ENCODE measurements around the gene CEP135. TPM values are rescaled to one million over a fixed set of nuclear protein-coding genes. Genes with fewer than 3 reads are reported as not detected.

Gene CEP135
- total RNA-seq, 1 experiment from 2014 or later = 15.3 TPM

DNA sequence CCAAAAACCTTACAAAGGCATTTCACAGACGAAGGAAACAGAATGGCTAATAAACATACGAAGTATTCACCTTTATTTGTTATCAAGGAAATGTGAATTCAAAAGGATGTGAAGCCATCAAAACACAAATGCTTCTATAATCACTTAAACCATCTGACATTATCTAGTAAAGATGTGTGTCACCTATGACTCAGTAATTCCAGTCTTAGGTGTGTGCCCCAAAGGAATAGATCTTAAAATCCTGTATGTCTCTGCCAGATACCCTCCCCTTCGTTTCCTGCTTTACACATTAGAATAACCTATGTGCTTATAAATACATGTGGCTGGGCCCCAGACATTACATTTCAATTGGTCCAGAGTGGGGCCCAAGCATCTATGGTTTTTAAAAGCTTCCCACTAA lies 41.8 kb upstream of the CEP135 start:
- POLR2A ChIA-PET (ENCODE audit: low non-redundant PET) = no interaction called here
- TF ChIP-seq EZH2 (IDR thresholded peaks at IDR 0.05; ENCODE audit: borderline replicate concordance, low read depth, low read length, poor library complexity, severe bottlenecking) (no peak), CTCF (conservative IDR thresholded peaks at IDR 0.05; ENCODE audit: low read depth, low read length) (no peak)
- intact Hi-C loops (cut with micrococcal nuclease; ENCODE audit: unreplicated experiment) = no loop called here
- H3K9me3 ChIP-seq (ENCODE audit: low read depth, low read length, poor library complexity, severe bottlenecking) = no peaks in the 10 kb centered on the region
- H3K4me3 ChIP-seq (ENCODE audit: low read depth, low read length, poor library complexity, severe bottlenecking) = no peak overlapping the region
- H3K27me3 ChIP-seq (replicated peaks; ENCODE audit: insufficient read depth, low read depth, low read length, poor library complexity) = no peaks in the 10 kb centered on the region
- H3K36me3 ChIP-seq (ENCODE audit: insufficient read depth, low read length, poor library complexity, severe bottlenecking) = no peaks in the 10 kb centered on the region
- no peak overlapping the region for H3K27ac ChIP-seq (ENCODE audit: low read depth, low read length, poor library complexity, severe bottlenecking)
- H3K4me1 ChIP-seq (ENCODE audit: insufficient read depth, low read length, poor library complexity, severe bottlenecking) = no peaks in the 10 kb centered on the region
- no TSS peak for BruUV-seq (replicated peaks)
- no peak for DNase-seq (ENCODE audit: low spot score)
- CTCF ChIA-PET = no interaction called here

- BruUV-seq (replicated peaks) = no TSS peak
- H3K9me3 ChIP-seq (ENCODE audit: low read depth, low read length, poor library complexity, severe bottlenecking) = no peaks in the 10 kb centered on the region
- H3K27ac ChIP-seq (ENCODE audit: low read depth, low read length, poor library complexity, severe bottlenecking) = no peak overlapping the region
- intact Hi-C loops (cut with micrococcal nuclease; ENCODE audit: unreplicated experiment) = no loop called here
- ChIA-PET POLR2A (ENCODE audit: low non-redundant PET) (no interaction called here), CTCF (no interaction called here)
- no peak for DNase-seq (ENCODE audit: low spot score)
- no peak overlapping the region for H3K4me3 ChIP-seq (ENCODE audit: low read depth, low read length, poor library complexity, severe bottlenecking)
- H3K27me3 ChIP-seq (replicated peaks; ENCODE audit: insufficient read depth, low read depth, low read length, poor library complexity) = no peaks in the 10 kb centered on the region
- TF ChIP-seq EZH2 (IDR thresholded peaks at IDR 0.05; ENCODE audit: borderline replicate concordance, low read depth, low read length, poor library complexity, severe bottlenecking) (no peak), CTCF (conservative IDR thresholded peaks at IDR 0.05; ENCODE audit: low read depth, low read length) (no peak)
- no peaks in the 10 kb centered on the region for H3K4me1 ChIP-seq (ENCODE audit: insufficient read depth, low read length, poor library complexity, severe bottlenecking)
- no peaks in the 10 kb centered on the region for H3K36me3 ChIP-seq (ENCODE audit: insufficient read depth, low read length, poor library complexity, severe bottlenecking)
Measured at GRCh38 chr4:55907469-55907868, 41.3 kb upstream of the CEP135 start.

DNA sequence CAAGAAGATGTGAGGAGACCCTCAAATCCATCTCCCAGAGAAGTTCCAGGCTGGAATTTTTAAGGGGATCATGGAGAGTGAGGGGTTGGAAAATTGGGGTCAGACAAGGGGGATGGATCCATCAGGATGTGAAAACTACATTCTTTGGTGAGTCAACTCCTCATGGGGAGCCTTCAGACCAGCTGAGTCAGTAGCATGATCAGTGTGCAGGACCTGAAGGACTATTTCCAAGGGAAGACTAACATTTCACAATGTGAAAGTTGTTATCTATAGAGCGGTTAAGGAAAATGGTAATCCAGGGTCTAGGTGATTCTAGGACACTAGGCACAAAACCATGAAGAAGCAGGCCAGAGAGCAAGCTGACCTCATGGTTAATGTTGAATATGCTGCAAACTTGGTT lies 38.6 kb upstream of the CEP135 start:
- CTCF ChIA-PET = no interaction called here
- TF ChIP-seq EZH2 (IDR thresholded peaks at IDR 0.05; ENCODE audit: borderline replicate concordance, low read depth, low read length, poor library complexity, severe bottlenecking) (no peak), CTCF (conservative IDR thresholded peaks at IDR 0.05; ENCODE audit: low read depth, low read length) (no peak)
- Histone ChIP-seq H3K4me3 (ENCODE audit: low read depth, low read length, poor library complexity, severe bottlenecking) (no peak overlapping the region), H3K27ac (ENCODE audit: low read depth, low read length, poor library complexity, severe bottlenecking) (no peak overlapping the region), H3K27me3 (replicated peaks; ENCODE audit: insufficient read depth, low read depth, low read length, poor library complexity) (no peaks in the 10 kb centered on the region), H3K4me1 (ENCODE audit: insufficient read depth, low read length, poor library complexity, severe bottlenecking) (no peaks in the 10 kb centered on the region), H3K9me3 (ENCODE audit: low read depth, low read length, poor library complexity, severe bottlenecking) (no peaks in the 10 kb centered on the region), H3K36me3 (ENCODE audit: insufficient read depth, low read length, poor library complexity, severe bottlenecking) (no peaks in the 10 kb centered on the region)
- no peak for DNase-seq (ENCODE audit: low spot score)
- intact Hi-C loops (cut with micrococcal nuclease; ENCODE audit: unreplicated experiment) = no loop called here
- POLR2A ChIA-PET (ENCODE audit: low non-redundant PET) = no interaction called here
- no TSS peak for BruUV-seq (replicated peaks)
